K562 (cell line): ENCODE measurements around the gene CASKIN1. TPM values are rescaled to one million over a fixed set of nuclear protein-coding genes. Genes with fewer than 3 reads are reported as not detected.
A peak's percentile ranks its signal among the peaks of the same experiment; 100 is the strongest.

Source experiments
- ATAC-seq: fragments of 200-7000 bp; cut with Tn5 transposase; 3 replicates; pipeline ENCODE4 v1.9.1; 2020; ENCODE audit warnings: moderate library complexity
- BruUV-seq: library from RNA; stranded (reverse); fragments of 400-500 nt; replicated peaks from 2 replicates; lab custom pipeline; 2021; lab: Mats Ljungman, UMichigan
- CTCF ChIA-PET: fragments of 300-600 bp; formaldehyde crosslinking; extraction: SDS; loops from one replicate; lab custom pipeline; 2021; ENCODE audit warnings: low intra/inter-chr PET ratio; lab: Yijun Ruan, JAX
- POLR2A ChIA-PET: fragments of 300-600, 350-650 bp; sonication (Branson Sonifier 250); formaldehyde crosslinking; extraction: SDS; loops from one replicate; lab custom pipeline; 2021; ENCODE audit warnings: antibody characterized with exemption, inconsistent platforms; lab: Yijun Ruan, JAX
- DNase-seq, 4 experiments: peaks; one replicate each; pipeline versions ENCODE4 v3.0.0 to v3.0.0-alpha.2; 2011 to 2018; ENCODE audit warnings: low spot score in 3 of 4, mixed read lengths in 3 of 4; ENCODE audit errors: extremely low read depth in 1 of 4
- FAIRE-seq: peaks from 2 replicates; lab custom pipeline; 2011; peaks lifted over from hg19 to GRCh38; lab: Jason Lieb, UNC
- H2AFZ ChIP-seq: 2 replicates; pipeline ENCODE4 v1.6.0; 2011; ENCODE audit warnings: low read depth, low read length, control low read depth, inconsistent platforms
- H3K27ac ChIP-seq: fragments of 200-600 bp; 3 replicates; pipeline ENCODE4 v1.8.0; 2011; ENCODE audit warnings: low read depth, mild to moderate bottlenecking, control low read depth, inconsistent platforms, low read length, moderate library complexity, mixed read lengths; ENCODE audit errors: extremely low read depth
- H3K27me3 ChIP-seq, 2 experiments: fragments of 300-600 bp in 1 of 2; 2 replicates in 1 of 2; 3 replicates in 1 of 2; pipeline versions ENCODE4 v1.6.0 to v1.8.0; 2011; ENCODE audit warnings: inconsistent platforms in 2 of 2, low read length in 2 of 2, mild to moderate bottlenecking in 1 of 2, mixed read lengths in 1 of 2, moderate library complexity in 1 of 2; ENCODE audit not compliant: control insufficient read depth in 2 of 2, insufficient read depth in 2 of 2
- H3K36me3 ChIP-seq: fragments of 300-600 bp; 3 replicates; pipeline ENCODE4 v1.8.0; 2011; ENCODE audit warnings: mild to moderate bottlenecking, low read length, inconsistent platforms; ENCODE audit not compliant: control insufficient read depth, insufficient read depth
- H3K4me1 ChIP-seq, 2 experiments: fragments of 200-600 bp in 1 of 2; replicated peaks in 1 of 2; 2 replicates in 1 of 2; 3 replicates in 1 of 2; pipeline versions ENCODE4 v1.5.1 to v1.8.0; 2011; ENCODE audit warnings: inconsistent platforms in 2 of 2, low read length in 2 of 2, mild to moderate bottlenecking in 1 of 2, mixed read lengths in 1 of 2, moderate library complexity in 1 of 2; ENCODE audit not compliant: control insufficient read depth in 2 of 2, insufficient read depth in 2 of 2
- H3K4me2 ChIP-seq: 2 replicates; pipeline ENCODE4 v1.6.1; 2011; ENCODE audit warnings: low read length, control low read depth, inconsistent platforms, mixed read lengths; ENCODE audit not compliant: insufficient read depth
- H3K4me3 ChIP-seq: fragments of 200-600 bp; sonication (generic), shearing (Covaris generic); 2 replicates; pipeline ENCODE4 v1.5.1; 2016; ENCODE audit warnings: control low read depth, inconsistent platforms
- H3K79me2 ChIP-seq: fragments of 200-600 bp; 3 replicates; pipeline ENCODE4 v1.8.0; 2011; ENCODE audit warnings: low read length, inconsistent platforms; ENCODE audit not compliant: control insufficient read depth, insufficient read depth
- H3K9ac ChIP-seq, 2 experiments: 2 replicates each; pipeline versions ENCODE4 v1.6.0 to v1.6.1; 2011; ENCODE audit warnings: low read depth in 2 of 2, low read length in 2 of 2, control low read depth in 1 of 2, inconsistent platforms in 1 of 2, mild to moderate bottlenecking in 1 of 2, mixed read lengths in 1 of 2; ENCODE audit not compliant: insufficient read depth in 1 of 2
- H3K9me1 ChIP-seq: one replicate; pipeline ENCODE4 v1.6.0; 2011; ENCODE audit warnings: inconsistent platforms, mild to moderate bottlenecking, low read length, moderate library complexity; ENCODE audit not compliant: control insufficient read depth, insufficient read depth
- H3K9me3 ChIP-seq: replicated peaks from 2 replicates; pipeline ENCODE4 v1.5.1; 2011; ENCODE audit warnings: low read depth, low read length, inconsistent platforms; ENCODE audit not compliant: control insufficient read depth, insufficient read depth
- H4K20me1 ChIP-seq: replicated peaks from 2 replicates; pipeline ENCODE4 v1.6.1; 2011; ENCODE audit warnings: low read length, inconsistent platforms, mixed read lengths; ENCODE audit not compliant: control insufficient read depth, insufficient read depth
- ARID3A ChIP-seq: IDR thresholded peaks from 2 replicates; pipeline ENCODE4 v1.6.1; 2012; ENCODE audit warnings: low read depth, low read length, improper control_type of control experiment, borderline replicate concordance
- FOSL1 ChIP-seq: fragments of 200-800 bp; sonication (Bioruptor generic); conservative IDR thresholded peaks from 2 replicates; pipeline ENCODE4 v1.6.1; 2016; ENCODE audit warnings: missing genetic modification characterization, missing compliant biosample characterization
- NR2C2 ChIP-seq, 2 experiments: fragments of 200-800 bp in 1 of 2; sonication (Bioruptor generic) in 1 of 2; sonication (generic) in 1 of 2; formaldehyde crosslinking in 1 of 2; IDR thresholded peaks; 2 replicates each; pipeline versions ENCODE4 v1.6.1 to v1.8.0; 2016 to 2022; ENCODE audit warnings: mild to moderate bottlenecking in 1 of 2, missing compliant biosample characterization in 1 of 2, missing genetic modification characterization in 1 of 2, missing genetic modification reagents in 1 of 2
- PCBP1 ChIP-seq: fragments of 200-400 bp; formaldehyde crosslinking; IDR thresholded peaks from 2 replicates; pipeline ENCODE4 v1.6.1; 2018; ENCODE audit warnings: mild to moderate bottlenecking, low read depth, low read length; ENCODE audit not compliant: poor library complexity, severe bottlenecking
- RFX7 ChIP-seq: fragments of 250-450 bp; sonication (Bioruptor Pico); IDR thresholded peaks from 2 replicates; pipeline ENCODE4 v1.5.1; 2021; ENCODE audit warnings: mild to moderate bottlenecking
- VEZF1 ChIP-seq: fragments of 200-800 bp; sonication (Bioruptor generic); IDR thresholded peaks from 2 replicates; pipeline ENCODE4 v1.6.1; 2017; ENCODE audit warnings: missing genetic modification characterization, missing compliant biosample characterization
- ZBTB33 ChIP-seq: sonication (generic); formaldehyde crosslinking; IDR thresholded peaks from 2 replicates; pipeline ENCODE4 v1.8.1; 2023; ENCODE audit warnings: mild to moderate bottlenecking, missing genetic modification reagents
- WGBS: fragments of 100-300 bp; shearing (Covaris generic); methylation state at CpG from one replicate; pipeline ENCODE4 v1.1.6; 2016; ENCODE audit warnings: low coverage, mixed read lengths; ENCODE audit not compliant: insufficient coverage; ENCODE audit errors: missing lambda C conversion rate; 5-methylcytosine and 5-hydroxymethylcytosine counted together
- in situ Hi-C: fragments of 300-500 bp; cut with MboI; formaldehyde crosslinking; loops from 4 replicates; pipeline ENCODE4 v1.15.0; 2018; ENCODE audit warnings: inconsistent platforms, mixed read lengths
- intact Hi-C: fragments of 100-400 bp; cut with micrococcal nuclease; formaldehyde crosslinking; loops from 2 replicates; pipeline ENCODE4 v1.14.2; 2022
- polyA plus RNA-seq, 8 experiments: library from polyadenylated mRNA; depleted of rRNA in 4 of 8; stranded (reverse) in 5 of 8; unstranded in 3 of 8; fragments of >200 nt; fragmentation: Nextera tagmentation in 2 of 8; fragmentation: Illumina TruSeq in 1 of 8; extraction: Ambion mirVana in 2 of 8; extraction: Trizol in 1 of 8; gene quantifications; 2 replicates each; pipeline versions ENCODE4 v1.2.1 to v1.2.3, GENCODE V29; 2011 to 2014; ENCODE audit warnings: inconsistent platforms in 1 of 8, missing spikeins in 1 of 8
- total RNA-seq, 7 experiments: library from RNA; depleted of rRNA in 6 of 7; stranded (reverse); fragments of >200 nt in 6 of 7; fragmentation: Illumina TruSeq in 2 of 7; extraction: Trizol in 2 of 7; gene quantifications; 2 replicates each; pipeline versions ENCODE4 v1.2.1 to v1.2.3, GENCODE V29; 2011 to 2021; ENCODE audit warnings: low replicate concordance in 1 of 7
- TF ChIP-seq, protein P1 (sequence below): sonication (generic); formaldehyde crosslinking; IDR thresholded peaks from 2 replicates; pipeline ENCODE4 v1.9.0; 2022; ENCODE audit warnings: mild to moderate bottlenecking, missing genetic modification reagents
- TF ChIP-seq, protein P2 (sequence below): fragments of 450-650 bp; formaldehyde crosslinking; conservative IDR thresholded peaks from 2 replicates; pipeline ENCODE4 v1.4.0; 2022; ENCODE audit warnings: mild to moderate bottlenecking, missing genetic modification characterization
- TF ChIP-seq, protein P3 (sequence below): fragments of 250-450 bp; sonication (Bioruptor Pico); IDR thresholded peaks from 2 replicates; pipeline ENCODE4 v1.5.0; 2021

The CASKIN1 gene
- total and polyA plus RNA-seq, 9 of the 15 experiments (the other 6 are each of a cell fraction or from before 2014, with no cell fraction given): 0.15 to 4.5 (median 1.5) TPM; not detected in 2

DNA sequence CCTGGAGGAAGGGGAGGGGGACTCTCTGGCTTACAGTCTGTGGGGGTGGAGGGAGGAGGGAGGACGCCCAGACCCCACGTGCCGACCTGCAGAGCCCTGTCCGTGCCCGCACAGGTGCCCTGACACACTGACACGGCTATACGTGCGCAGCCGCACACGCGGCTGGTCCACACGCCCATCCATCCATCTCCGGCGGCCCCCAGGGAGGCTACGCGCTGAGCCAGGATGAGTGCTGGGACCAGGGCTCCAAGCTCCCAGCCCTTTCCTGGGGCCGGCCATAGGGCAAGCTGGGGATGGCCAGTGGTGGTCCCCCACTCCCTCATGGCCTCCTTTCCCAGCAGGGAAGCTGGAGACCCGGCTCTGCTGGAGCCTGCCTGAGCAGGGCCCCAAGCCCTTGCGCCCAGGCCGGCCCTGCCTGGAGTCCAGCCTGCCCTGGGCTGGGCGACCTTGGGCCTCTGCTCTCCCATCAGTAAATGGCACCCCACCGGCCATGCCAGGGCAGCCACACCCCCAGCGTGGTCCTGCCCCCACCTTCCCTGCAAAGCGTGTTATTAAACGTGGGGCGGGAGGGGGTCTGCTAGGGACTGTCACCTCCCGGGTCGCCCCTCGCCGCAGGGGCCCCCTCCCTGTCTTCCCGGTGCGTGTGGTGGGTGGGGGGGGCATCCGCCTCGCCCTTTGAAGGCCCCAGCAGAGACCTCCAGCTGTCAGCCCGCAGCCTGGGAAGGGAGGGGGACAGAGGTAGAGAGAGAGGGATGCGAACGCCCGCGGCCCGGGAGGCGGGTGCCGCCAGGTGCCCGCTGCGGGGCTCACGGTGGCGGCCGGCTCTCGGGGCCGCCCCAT is 863 bp downstream of the CASKIN1 start:
- Histone ChIP-seq H3K4me1 (peaks cover 3 to 60% of the 10 kb centered on the region in 2 experiments; a peak in 4 of 5 replicates), H3K36me3 (no peaks in the 10 kb centered on the region), H3K27me3 (peaks cover 0 to 5% of the 10 kb centered on the region in 2 experiments; a peak in 2 of 5 replicates), H3K27ac (no peak overlapping the region), H2AFZ (no peak overlapping the region), H3K9ac (peak overlapping the region in 1 of 2 experiments; percentile 90; a peak in 2 of 4 replicates), H3K4me2 (peak overlapping the region; percentile 40; the same call in 1 of the 2 replicates), H3K9me3 (no peaks in the 10 kb centered on the region), H4K20me1 (0 out of 2 replicates have a peak, but pooled peaks cover 6% of the 10 kb centered on the region), H3K9me1 (no peaks in the 10 kb centered on the region), H3K79me2 (no peaks in the 10 kb centered on the region), H3K4me3 (peak overlapping the region; percentile 43)
- whole genome bisulfite sequencing: 13% methylated on average over 42 of the region's 49 CpGs
- intact Hi-C loops: loop anchor here (5.0 kb wide), 2 partner anchors 57 to 302 kb away; partner anchors contain the start of gene ECI1
- DNase-seq: no peak
- ChIA-PET POLR2A (interaction anchor here (0.6 to 2.5 kb wide), 11 partner anchors 9 to 230 kb away, joined by 3 to 17 read pairs (median 4); partner anchors contain the start of genes ECI1, MLST8 and TRAF7), CTCF (interaction anchor here (1.0 to 2.8 kb wide), 4 partner anchors 56 to 731 kb away, joined by 3 to 18 read pairs (median 4); partner anchors contain the start of gene ECI1)
- in situ Hi-C loops: no loop called here
- no TSS peak for BruUV-seq
- no peak for FAIRE-seq
- peak; percentile 22 for ATAC-seq
- TF ChIP-seq NR2C2 (CRISPR knock-in tag; IDR thresholded peaks at IDR 0.05) (no peak), NR2C2 (tag; IDR thresholded peaks at IDR 0.05) (no peak), ZBTB33 (CRISPR knock-in tag) (no peak), RFX7 (CRISPR knock-in tag) (no peak), PCBP1 (peak; percentile 65), FOSL1 (no peak), VEZF1 (CRISPR knock-in tag) (no peak), ARID3A (no peak)
- TF ChIP-seq, protein P1, sequence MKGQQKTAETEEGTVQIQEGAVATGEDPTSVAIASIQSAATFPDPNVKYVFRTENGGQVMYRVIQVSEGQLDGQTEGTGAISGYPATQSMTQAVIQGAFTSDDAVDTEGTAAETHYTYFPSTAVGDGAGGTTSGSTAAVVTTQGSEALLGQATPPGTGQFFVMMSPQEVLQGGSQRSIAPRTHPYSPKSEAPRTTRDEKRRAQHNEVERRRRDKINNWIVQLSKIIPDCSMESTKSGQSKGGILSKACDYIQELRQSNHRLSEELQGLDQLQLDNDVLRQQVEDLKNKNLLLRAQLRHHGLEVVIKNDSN (CRISPR knock-in tag): no peak
- TF ChIP-seq, protein P2, sequence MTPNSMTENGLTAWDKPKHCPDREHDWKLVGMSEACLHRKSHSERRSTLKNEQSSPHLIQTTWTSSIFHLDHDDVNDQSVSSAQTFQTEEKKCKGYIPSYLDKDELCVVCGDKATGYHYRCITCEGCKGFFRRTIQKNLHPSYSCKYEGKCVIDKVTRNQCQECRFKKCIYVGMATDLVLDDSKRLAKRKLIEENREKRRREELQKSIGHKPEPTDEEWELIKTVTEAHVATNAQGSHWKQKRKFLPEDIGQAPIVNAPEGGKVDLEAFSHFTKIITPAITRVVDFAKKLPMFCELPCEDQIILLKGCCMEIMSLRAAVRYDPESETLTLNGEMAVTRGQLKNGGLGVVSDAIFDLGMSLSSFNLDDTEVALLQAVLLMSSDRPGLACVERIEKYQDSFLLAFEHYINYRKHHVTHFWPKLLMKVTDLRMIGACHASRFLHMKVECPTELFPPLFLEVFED (CRISPR knock-in tag): no peak
- TF ChIP-seq, protein P3, sequence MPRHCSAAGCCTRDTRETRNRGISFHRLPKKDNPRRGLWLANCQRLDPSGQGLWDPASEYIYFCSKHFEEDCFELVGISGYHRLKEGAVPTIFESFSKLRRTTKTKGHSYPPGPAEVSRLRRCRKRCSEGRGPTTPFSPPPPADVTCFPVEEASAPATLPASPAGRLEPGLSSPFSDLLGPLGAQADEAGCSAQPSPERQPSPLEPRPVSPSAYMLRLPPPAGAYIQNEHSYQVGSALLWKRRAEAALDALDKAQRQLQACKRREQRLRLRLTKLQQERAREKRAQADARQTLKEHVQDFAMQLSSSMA (CRISPR knock-in tag): no peak
